ENCODE measurements around the gene CPNE1.

GRCh38 chr20:35669681-35670080, 5.0 kb upstream of the CPNE1 start:
- TF ChIP-seq ISL1 (CRISPR knock-in tag; IDR thresholded peaks at IDR 0.05): no peak
- no peak for TF ChIP-seq ZC3H10 (CRISPR knock-in tag; IDR thresholded peaks at IDR 0.05)
- no peak for TF ChIP-seq ZNF565 (CRISPR knock-in tag; conservative IDR thresholded peaks at IDR 0.05; ENCODE audit: low read depth)
- TF ChIP-seq ZFP30 (CRISPR knock-in tag; IDR thresholded peaks at IDR 0.05): no peak
- TF ChIP-seq, protein P1, sequence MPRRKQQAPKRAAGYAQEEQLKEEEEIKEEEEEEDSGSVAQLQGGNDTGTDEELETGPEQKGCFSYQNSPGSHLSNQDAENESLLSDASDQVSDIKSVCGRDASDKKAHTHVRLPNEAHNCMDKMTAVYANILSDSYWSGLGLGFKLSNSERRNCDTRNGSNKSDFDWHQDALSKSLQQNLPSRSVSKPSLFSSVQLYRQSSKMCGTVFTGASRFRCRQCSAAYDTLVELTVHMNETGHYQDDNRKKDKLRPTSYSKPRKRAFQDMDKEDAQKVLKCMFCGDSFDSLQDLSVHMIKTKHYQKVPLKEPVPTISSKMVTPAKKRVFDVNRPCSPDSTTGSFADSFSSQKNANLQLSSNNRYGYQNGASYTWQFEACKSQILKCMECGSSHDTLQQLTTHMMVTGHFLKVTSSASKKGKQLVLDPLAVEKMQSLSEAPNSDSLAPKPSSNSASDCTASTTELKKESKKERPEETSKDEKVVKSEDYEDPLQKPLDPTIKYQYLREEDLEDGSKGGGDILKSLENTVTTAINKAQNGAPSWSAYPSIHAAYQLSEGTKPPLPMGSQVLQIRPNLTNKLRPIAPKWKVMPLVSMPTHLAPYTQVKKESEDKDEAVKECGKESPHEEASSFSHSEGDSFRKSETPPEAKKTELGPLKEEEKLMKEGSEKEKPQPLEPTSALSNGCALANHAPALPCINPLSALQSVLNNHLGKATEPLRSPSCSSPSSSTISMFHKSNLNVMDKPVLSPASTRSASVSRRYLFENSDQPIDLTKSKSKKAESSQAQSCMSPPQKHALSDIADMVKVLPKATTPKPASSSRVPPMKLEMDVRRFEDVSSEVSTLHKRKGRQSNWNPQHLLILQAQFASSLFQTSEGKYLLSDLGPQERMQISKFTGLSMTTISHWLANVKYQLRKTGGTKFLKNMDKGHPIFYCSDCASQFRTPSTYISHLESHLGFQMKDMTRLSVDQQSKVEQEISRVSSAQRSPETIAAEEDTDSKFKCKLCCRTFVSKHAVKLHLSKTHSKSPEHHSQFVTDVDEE (CRISPR knock-in tag; IDR thresholded peaks at IDR 0.05): no peak
- no peak for TF ChIP-seq ZFP3 (CRISPR knock-in tag; IDR thresholded peaks at IDR 0.05)
- no peak for TF ChIP-seq SNAI2 (CRISPR knock-in tag; IDR thresholded peaks at IDR 0.05)
- TF ChIP-seq ZNF70 (CRISPR knock-in tag; IDR thresholded peaks at IDR 0.05): no peak

All from SK-N-SH treated with all-trans-retinoic acid at 6 μM for 48 hours (cell line).